GM12873 (cell line): Measurements from ENCODE around the gene TEX22.

Experiments
- TF ChIP-seq, protein P1 (sequence below): IDR thresholded peaks from 2 replicates; pipeline ENCODE4 v1.5.1; 2012; ENCODE audit warnings: low read depth, mild to moderate bottlenecking, moderate library complexity, low read length, control low read depth; ENCODE audit not compliant: insufficient read depth; ENCODE audit errors: missing control alignments

TEX22 gene

DNA sequence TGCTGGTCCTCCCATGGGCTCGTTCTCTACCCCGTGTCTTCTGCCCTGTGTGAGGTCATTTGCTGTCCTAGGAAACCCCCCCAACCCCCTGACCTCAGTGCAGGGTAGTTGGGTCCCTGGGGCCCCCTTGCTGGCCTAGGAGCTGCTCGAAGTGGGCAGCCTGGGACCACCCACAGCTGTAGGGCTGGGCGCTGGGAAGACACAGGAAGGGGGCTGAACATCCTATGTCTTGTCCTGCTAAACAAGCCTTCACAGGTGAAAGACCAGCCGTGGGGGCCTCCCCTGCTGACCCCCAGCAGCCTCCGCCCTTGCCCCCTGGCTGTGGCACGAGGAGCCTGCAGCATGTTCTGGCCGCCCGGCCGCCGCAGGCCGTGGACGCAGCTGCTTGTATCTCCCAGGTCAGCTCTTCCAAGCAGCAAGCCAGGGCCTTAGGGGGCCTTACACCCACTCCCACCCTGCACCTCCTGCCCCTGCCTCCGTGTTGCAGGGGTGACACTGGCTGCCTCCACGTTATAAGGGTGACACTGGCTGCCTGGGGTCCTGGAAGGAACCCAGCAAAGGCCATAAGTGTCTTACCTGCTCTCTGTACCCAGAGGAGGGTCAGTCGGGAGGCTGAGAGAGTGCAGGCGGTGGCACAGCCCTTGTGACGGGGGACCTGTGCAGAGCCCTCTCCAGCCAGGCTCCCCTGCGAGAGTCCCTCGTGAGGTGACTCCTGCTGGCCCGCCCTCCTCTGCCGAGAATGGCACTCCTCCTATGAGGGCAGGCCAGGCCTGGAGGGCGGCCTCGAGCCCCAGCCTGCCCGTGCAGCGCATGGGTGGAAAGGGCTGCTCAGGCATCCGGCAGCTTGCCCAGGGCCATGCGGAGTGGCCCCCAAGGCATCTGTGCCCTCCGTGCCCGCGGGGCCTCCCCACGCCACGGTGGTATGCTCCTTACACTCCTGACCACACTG, 11.5 kb upstream of the TEX22 start:
- TF ChIP-seq, protein P1, sequence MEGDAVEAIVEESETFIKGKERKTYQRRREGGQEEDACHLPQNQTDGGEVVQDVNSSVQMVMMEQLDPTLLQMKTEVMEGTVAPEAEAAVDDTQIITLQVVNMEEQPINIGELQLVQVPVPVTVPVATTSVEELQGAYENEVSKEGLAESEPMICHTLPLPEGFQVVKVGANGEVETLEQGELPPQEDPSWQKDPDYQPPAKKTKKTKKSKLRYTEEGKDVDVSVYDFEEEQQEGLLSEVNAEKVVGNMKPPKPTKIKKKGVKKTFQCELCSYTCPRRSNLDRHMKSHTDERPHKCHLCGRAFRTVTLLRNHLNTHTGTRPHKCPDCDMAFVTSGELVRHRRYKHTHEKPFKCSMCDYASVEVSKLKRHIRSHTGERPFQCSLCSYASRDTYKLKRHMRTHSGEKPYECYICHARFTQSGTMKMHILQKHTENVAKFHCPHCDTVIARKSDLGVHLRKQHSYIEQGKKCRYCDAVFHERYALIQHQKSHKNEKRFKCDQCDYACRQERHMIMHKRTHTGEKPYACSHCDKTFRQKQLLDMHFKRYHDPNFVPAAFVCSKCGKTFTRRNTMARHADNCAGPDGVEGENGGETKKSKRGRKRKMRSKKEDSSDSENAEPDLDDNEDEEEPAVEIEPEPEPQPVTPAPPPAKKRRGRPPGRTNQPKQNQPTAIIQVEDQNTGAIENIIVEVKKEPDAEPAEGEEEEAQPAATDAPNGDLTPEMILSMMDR: no peak

DNA sequence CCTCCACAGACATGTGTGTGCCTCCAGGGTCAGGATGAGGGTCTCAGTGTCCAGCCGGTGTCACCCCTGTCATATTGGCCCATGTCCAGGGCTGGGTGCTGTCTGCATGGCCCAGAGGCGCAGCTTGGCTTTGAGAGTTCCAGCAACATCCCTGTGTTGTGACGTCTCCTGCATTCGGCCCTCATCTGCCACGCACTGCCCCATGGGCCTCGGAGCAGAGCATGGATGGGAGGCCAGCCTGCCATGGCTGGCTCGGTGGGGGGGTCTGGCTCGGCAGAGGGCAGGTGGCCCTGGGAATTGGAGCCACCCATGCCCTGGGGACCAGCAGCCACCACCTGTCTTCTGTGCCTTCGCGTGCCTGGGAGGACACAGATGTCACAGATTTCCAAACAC, 10.8 kb upstream of the TEX22 start:
- TF ChIP-seq, protein P1: no peak

DNA sequence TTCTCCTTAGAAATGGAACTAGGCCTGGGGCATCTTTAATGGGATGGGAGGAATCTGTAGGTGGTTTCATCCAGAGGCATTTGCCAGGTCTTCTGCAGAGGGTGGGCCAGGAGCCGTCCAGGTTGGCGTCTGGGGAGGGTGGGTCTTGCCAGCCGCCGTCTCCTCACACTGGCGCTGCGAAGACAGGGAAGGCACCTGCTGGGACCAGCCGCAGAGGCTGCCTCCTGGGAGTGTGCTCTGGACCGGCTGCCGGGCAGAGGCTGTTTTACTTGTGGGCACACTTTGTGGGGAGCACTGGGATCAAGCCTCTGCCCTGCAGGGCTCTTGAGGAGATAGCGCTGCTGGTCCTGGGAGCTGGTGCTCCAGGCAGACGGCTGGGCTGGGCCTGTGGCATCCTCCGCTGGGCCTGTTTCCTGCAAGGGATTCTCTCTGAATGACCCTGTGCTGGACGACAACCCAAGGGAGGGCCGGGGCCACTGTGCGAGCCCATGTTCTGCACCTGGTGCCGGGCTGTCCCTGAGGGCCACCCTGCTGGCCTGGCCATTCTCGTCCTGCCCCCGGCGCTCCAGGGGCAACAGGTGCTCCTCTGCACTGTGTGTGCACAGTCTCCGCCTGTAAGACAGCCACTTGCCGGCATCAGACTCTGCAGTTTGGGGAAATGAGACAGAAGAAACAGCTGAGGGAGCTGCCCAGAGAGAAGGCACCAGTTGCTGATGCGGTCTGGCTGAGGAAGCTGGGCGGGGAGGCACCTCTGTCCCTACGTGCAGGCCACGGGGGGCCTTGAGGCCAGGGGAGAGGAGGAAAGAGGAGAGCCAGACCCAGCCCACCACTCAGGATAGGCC, 10.0 kb upstream of the TEX22 start:
- TF ChIP-seq, protein P1: no peak

DNA sequence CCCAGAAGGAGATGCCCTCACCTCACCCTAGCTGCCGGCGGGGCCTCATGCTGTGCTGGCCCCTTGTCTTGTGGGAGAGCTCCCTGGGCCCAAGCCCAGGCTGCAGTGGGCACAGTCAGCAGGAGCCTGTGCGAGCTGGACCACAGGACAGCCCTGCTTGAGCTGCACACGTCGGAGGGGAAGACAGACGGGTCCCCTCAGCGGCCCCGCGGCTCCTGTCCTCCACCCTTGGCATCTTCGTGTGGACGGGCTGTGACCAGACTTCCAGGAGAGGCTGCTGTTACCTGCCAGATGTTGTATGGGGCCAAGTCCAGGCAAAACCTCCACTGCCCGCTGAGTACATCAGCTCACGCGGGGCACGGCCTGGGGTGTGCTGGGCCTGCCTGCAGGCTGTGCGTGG, 9.4 kb upstream of the TEX22 start:
- TF ChIP-seq, protein P1: no peak

DNA sequence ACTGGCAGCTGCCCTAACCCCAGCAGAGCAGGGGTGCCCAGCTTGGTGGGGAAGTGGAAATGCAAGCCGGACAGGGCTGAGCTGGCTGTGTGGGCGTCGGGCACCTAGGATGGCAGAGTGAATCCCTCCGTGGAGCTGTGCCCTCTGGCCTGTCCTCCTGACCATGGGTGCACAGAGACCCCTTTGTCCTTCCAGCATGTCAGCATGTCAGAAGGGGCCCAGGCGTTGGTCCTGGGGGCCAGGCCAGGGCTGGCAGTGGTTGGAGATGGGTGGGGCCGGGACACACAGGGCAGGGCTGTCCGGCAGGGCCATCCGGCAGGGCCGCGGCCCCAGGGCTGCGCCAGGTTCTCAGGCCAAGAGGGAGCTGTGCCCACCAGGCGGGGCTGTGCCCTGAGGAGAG, 8.8 kb upstream of the TEX22 start:
- TF ChIP-seq, protein P1: no peak

DNA sequence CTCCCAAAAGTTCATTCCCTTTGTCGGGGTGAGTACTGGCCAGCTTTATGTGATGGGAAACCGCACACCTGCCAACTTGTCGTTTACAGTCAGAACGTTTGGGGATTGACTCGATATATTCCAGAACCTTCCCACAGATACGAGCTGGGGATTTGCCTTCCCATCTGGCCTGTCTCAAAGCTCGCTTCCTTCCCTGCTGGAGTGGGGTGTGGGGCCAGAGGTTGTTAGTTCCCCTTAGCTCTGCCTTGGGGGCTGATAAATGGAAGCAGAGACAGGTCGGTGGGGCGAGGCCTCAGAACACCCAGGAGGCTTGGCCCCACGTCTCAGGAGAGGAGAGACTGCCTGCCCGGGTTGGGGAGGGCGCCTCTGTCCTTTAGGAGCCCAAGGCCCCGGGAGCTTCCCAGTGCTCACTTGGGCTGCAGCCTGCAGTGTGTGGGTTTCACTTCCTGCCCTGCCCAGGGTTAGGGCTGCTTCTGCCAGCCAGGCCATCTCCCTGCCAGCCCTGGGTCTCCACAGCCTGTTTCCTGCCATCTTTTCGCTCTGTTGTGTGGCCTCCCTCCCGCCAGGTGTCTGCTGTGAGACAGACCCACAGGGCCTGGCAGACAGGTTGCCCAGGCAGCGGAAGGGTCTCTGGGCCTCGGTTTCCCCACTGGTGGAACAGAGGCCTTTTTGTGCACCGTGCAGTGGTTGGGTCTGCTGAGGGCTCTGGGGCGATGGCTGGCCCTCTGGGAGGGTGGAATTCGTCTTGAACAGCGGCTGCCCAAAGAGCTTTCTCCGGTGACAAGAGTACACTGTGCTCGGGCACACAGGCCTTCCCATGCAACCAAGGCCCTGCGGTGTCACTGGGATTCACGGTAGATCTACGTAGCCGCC, 8.1 kb upstream of the TEX22 start:
- TF ChIP-seq, protein P1: no peak
